GM18526 (cell line): Measurements from ENCODE around the gene SMAD7.

Source experiments
- POLR2A ChIP-seq: IDR thresholded peaks from 3 replicates; pipeline ENCODE4 v1.6.1; 2011; ENCODE audit not compliant: insufficient read length; ENCODE audit errors: extremely low read depth

Gene SMAD7

GRCh38 chr18:48990481-48991318, 39.9 kb upstream of the SMAD7 start:
- TF ChIP-seq POLR2A = no peak

GRCh38 chr18:48989304-48990303, 38.8 kb upstream of the SMAD7 start:
- TF ChIP-seq POLR2A = no peak

DNA sequence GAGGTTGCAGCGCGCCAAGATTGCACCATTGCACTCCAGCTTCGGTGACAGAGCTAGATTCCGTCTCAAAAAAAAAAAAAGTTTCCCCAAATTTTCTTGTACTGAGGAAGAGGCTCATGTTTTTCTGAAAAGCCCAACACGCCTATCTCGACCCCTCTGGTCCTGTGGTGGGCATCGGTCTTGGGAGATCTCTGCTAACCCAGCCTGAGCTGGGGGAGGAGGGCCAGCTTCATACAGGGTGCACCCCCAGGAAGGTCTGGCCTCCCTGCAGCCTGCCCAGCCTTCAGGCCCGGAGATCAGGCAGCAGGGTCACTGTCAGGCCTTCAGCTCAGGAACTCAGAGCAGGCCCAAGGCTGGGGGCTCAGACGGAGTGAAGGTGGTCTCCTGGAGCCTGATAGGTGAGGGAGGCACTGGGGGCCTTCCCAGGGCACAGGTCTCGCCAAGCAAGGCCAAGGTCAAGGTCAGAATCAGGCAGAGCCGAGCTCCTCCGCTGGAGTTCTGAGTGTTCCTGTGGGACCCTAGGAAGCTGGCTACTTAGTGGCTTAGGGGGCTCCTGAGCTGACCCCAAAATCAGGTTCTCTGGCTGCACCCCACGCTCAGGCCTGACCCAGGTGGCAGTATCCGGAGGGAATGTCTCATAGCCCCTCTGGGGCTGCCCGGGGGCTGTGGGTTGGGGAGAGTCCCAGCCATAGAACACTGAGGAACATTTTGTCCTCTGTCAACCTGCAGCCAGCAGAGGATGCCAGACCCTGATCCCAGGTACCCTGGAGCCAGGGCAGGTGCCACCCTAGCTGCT, 37.9 kb upstream of the SMAD7 start:
- no peak for TF ChIP-seq POLR2A

DNA sequence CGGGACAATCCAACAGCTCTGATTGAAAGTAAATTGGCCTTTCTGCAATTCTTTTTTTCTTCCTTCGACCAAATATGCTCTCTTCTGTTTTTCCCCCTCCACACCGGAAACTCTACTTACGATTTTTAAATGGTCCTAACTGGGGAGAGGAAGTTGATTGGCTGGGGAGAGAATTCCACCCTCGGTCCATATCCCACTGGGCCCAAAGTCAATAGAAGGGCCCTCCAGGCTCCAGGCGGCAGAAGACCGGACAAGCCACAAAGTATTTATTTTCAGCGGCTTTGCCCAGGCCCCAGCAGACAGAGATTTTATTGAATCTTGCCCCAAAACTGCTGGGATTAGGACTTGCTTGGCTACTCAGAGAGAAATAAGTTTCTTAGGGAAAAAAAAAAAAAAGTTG, 37.1 kb upstream of the SMAD7 start:
- no peak for TF ChIP-seq POLR2A

- TF ChIP-seq POLR2A = no peak
Measured at GRCh38 chr18:48986851-48987761, 36.3 kb upstream of the SMAD7 start.

DNA sequence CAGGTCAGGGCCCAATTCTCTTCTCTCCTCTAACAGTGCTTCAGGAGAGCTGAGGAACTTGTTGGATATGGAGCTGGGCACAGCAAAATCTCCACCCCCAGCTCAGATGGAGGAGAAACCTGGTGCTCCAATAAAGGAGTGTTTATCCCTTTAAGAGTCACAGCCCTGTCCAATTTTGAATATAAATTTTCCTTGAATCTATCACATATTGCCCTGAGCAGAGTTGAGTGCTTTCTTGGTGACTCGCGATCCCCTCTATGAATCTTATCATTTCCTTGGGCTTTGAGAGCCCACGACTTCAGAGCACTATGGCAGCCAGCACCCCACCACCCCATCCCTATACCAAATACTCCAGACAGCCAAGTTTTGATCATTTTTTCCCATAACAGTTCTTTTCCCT, 34.4 kb upstream of the SMAD7 start:
- no peak for TF ChIP-seq POLR2A

DNA sequence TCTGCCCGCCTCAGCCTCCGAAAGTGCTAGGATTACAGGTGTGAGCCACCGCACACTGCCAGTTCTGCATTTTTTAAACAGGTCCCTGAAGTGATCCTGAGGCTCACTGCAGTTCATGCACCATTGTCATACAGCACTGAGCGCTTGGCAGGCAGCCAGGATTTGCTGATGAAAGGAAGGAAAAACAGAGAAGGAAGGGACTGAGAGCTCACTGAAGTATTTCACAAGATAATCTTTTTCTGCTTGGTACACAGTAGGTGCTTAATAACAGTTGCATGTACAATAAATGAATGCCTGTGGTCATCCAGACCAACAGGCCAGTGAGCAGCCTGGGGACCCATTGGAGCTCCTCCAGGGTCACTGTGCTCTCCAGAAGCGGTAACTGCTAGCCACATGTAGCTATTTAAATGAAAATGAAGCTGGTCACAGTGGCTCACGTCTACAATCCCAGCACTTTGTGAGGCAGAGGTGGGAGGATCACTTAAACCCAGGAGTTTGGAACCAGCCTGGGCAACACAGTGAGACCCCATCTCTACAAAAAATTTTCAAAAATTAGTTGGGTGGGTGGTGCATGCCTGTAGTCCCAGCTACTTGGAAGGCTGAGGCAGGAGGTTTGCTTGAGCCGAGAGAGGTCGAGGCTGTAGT, 33.1 kb upstream of the SMAD7 start:
- no peak for TF ChIP-seq POLR2A

- no peak for TF ChIP-seq POLR2A
Measured at GRCh38 chr18:48982266-48982665, 31.5 kb upstream of the SMAD7 start.

GRCh38 chr18:48979944-48980890, 29.5 kb upstream of the SMAD7 start:
- no peak for TF ChIP-seq POLR2A

DNA sequence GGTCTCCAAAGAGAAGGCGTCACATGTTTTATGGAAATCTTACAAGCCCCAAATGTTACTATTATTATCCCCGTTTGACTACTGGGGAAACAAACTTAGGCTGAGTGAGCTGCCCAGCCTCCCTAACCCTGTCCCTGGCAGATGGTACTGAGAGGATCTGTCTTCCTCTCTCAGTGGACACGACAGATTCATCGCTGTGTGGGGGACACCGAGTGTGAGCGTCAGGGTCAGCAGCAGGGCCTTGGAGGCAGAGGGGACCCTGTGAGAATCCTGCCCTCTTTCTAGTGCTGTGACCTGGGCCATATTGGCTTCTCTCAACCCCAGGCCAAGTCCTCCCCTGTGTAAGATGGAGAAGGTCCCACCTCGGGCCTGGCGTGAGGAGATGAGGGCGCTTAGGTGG, 27.1 kb upstream of the SMAD7 start:
- no peak for TF ChIP-seq POLR2A

- no peak for TF ChIP-seq POLR2A
Measured at GRCh38 chr18:48975817-48976649, 25.3 kb upstream of the SMAD7 start.
